AG04450 (cell line): ENCODE data around the gene C22orf15. TPM values are rescaled to one million over a fixed set of nuclear protein-coding genes. Genes with fewer than 3 reads are reported as not detected.

Source experiments
- CTCF ChIA-PET: fragments of 300-600, 350-600 bp; formaldehyde crosslinking; extraction: SDS; loops from one replicate; lab custom pipeline; 2022; ENCODE audit warnings: antibody characterized with exemption, inconsistent platforms; lab: Charles Lee
- POLR2A ChIA-PET: fragments of 350-600 bp; formaldehyde crosslinking; extraction: SDS; loops from one replicate; lab custom pipeline; 2021; ENCODE audit warnings: antibody characterized with exemption, inconsistent platforms; lab: Yijun Ruan, JAX
- DNase-seq: peaks from one replicate; pipeline ENCODE4 v3.0.0-alpha.2; 2011; ENCODE audit warnings: low read depth, low spot score
- H3K27ac ChIP-seq: one replicate; pipeline ENCODE4 v1.5.1; 2012; ENCODE audit warnings: low read depth, low read length, control low read depth
- H3K27me3 ChIP-seq: one replicate; pipeline ENCODE4 v1.6.0; 2012; ENCODE audit warnings: low read length; ENCODE audit not compliant: control insufficient read depth, insufficient read depth
- H3K4me3 ChIP-seq: 2 replicates; pipeline ENCODE4 v1.5.1; 2011; ENCODE audit warnings: mild to moderate bottlenecking, low read depth, low read length, control low read depth
- H3K9me3 ChIP-seq: 2 replicates; pipeline ENCODE4 v1.5.1; 2012; ENCODE audit warnings: low read length; ENCODE audit not compliant: control insufficient read depth, insufficient read depth
- CTCF ChIP-seq: IDR thresholded peaks from 2 replicates; pipeline ENCODE4 v1.5.1; 2011; ENCODE audit warnings: low read depth, low read length, control low read depth, inconsistent platforms
- polyA plus RNA-seq: library from polyadenylated mRNA; depleted of rRNA; stranded (reverse); fragments of >200 nt; gene quantifications from 2 replicates; pipeline ENCODE4 v1.2.3, GENCODE V29; 2011

Gene C22orf15
- polyA plus RNA-seq, 1 experiment, result 2.1 TPM

DNA sequence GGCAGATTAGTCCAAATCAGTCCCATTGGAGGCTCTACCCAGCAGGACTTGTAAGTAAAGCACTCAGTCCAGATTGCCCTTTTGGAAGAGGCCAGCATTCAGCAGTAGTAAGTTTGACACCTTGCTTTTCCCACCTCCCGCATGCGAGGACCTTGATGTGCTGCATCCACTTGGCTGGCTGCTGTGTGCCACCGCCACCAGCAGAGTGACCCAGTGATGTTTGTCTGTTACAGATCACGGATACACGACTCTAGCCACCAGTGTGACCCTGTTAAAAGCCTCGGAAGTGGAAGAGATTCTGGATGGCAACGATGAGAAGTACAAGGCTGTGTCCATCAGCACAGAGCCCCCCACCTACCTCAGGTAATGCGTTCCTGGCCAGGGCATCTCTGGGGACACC, 30.5 kb downstream of the C22orf15 start:
- no peak overlapping the region for H3K4me3 ChIP-seq
- H3K27me3 ChIP-seq, result no peaks in the 10 kb centered on the region
- no peak overlapping the region for H3K27ac ChIP-seq
- no peaks in the 10 kb centered on the region for H3K9me3 ChIP-seq
- no peak for DNase-seq
- TF ChIP-seq CTCF, result no peak
- POLR2A ChIA-PET, result no interaction called here
- CTCF ChIA-PET, result interaction anchor here (0.9 to 1.2 kb wide), 2 partner anchors 57 to 101 kb away, joined by 3 to 4 read pairs; partner anchors contain the start of gene MIF

GRCh38 chr22:23796461-23796860, 33.7 kb downstream of the C22orf15 start:
- no peak for DNase-seq
- Histone ChIP-seq H3K27ac (no peak overlapping the region), H3K27me3 (no peaks in the 10 kb centered on the region), H3K9me3 (no peaks in the 10 kb centered on the region), H3K4me3 (no peak overlapping the region)
- POLR2A ChIA-PET, result no interaction called here
- CTCF ChIA-PET, result no interaction called here
- no peak for TF ChIP-seq CTCF

DNA sequence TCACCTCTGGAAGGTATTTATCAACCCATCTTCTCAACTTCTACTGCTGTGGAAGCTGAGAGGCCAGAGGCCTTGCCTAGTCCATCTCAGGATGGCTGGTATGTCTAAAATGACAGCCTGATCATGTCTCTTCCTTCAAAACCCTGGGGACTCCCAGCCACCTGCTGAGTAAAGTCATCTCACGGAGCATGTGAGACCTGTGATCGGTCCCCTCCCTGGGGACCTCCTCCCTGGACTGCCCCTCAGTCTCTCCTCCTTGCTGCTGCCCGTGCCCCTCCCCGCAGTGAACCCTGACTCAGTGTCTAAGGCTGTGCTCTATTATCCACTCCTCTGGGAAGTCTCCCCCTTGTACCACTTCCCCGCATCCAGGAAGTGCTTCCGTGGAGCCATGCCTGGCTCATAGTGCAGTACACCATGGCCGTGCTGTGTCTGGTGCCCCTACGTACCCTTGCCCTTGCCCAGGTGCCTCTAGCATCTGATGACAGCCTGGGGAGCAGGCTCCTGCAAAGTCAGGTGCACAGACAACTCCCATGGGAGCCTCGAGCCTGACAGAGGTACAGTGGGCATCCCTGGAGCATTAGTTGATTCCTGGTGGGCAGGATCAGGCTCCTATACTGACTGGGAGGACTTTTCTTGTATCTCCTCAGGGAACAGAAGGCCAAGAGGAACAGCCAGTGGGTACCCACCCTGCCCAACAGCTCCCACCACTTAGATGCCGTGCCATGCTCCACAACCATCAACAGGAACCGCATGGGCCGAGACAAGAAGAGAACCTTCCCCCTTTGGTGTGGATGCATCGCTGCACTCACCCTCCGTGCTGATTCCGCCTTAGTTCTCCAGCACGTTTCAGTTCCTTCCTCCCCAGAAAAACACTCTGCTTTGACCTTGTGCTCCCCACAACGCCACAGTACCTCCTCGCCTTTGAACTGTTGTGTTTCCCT, 37.8 kb downstream of the C22orf15 start:
- no peak for DNase-seq
- Histone ChIP-seq H3K27ac (no peak overlapping the region), H3K4me3 (no peak overlapping the region), H3K9me3 (no peaks in the 10 kb centered on the region), H3K27me3 (no peaks in the 10 kb centered on the region)
- no peak for TF ChIP-seq CTCF
- ChIA-PET POLR2A (no interaction called here), CTCF (no interaction called here)

DNA sequence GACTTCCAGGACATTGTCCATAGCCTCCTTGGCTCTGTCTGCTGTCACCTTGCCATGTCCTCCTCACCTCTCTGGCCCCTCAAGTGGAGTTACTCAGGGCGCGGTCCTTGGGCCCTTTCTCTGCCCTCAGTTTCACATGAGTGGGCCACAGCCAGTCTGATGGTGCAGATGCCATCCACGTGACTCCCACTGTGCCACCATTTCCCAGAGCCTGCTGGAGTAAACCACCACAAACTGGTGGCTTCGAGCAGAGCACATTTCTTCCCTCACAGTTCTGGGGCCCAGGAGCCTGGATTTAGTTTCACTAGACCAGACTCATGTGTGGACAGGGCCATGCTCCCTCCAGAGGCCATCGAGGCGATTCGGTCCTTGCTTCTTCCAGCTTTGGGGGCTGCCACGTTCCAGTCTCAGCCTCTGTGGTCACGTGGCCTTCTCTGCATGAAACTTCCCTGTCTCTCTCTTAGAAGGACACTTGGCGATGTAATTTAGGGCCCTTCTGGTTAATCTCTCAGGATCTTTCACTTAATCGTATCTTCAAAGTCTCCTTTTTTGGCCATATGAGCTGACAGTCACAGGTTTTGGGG, 38.5 kb downstream of the C22orf15 start:
- Histone ChIP-seq H3K4me3 (no peak overlapping the region), H3K9me3 (no peaks in the 10 kb centered on the region), H3K27ac (no peak overlapping the region), H3K27me3 (no peaks in the 10 kb centered on the region)
- no peak for DNase-seq
- no peak for TF ChIP-seq CTCF
- POLR2A ChIA-PET, result no interaction called here
- CTCF ChIA-PET, result no interaction called here

DNA sequence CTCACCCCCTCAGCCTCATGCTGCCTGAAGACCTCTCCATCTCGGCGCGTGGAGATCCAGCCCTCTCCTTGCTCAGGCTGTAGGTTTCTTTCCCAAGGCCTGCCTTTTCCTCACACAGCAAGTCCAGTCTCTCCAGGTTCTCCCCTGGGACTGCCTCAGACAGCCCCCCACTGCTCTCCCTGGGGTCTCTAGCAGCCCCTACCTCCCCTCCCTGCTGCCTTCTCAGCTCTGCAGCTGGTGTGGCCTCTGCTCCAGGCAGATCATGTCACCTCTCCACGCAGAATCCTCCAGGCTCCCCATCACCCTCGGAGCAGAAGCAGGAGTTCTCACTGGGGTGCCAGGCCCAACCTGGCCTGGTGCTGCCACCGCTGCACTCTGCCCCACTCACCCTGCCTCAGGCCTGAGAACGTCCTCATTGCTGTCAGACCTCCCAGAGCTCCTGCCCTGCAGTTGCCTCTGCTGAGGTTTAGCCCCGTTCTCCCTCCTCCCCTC, 39.1 kb downstream of the C22orf15 start:
- H3K4me3 ChIP-seq, result no peak overlapping the region
- no peak for TF ChIP-seq CTCF
- H3K9me3 ChIP-seq, result no peaks in the 10 kb centered on the region
- POLR2A ChIA-PET, result no interaction called here
- H3K27me3 ChIP-seq, result no peaks in the 10 kb centered on the region
- DNase-seq, result no peak
- no peak overlapping the region for H3K27ac ChIP-seq
- CTCF ChIA-PET, result no interaction called here
